HL-60 (cell line): ENCODE results near the gene HACL1.

Experiments
- DNase-seq, 2 experiments: peaks; one replicate each; pipeline ENCODE4 v3.0.0-alpha.2; 2010 to 2020; ENCODE audit warnings: low read depth in 1 of 2, low spot score in 1 of 2
- H3K27ac ChIP-seq: fragments of 250-450 bp; sonication (Bioruptor Pico); replicated peaks from 2 replicates; pipeline ENCODE4 v1.5.1; 2020; ENCODE audit warnings: mild to moderate bottlenecking, moderate library complexity
- H3K27me3 ChIP-seq: fragments of 250-450 bp; sonication (Bioruptor Pico); 2 replicates; pipeline ENCODE4 v1.5.1; 2021; ENCODE audit warnings: mild to moderate bottlenecking, moderate library complexity; ENCODE audit not compliant: insufficient read depth, poor library complexity, severe bottlenecking
- H3K4me3 ChIP-seq: replicated peaks from 2 replicates; pipeline ENCODE4 v1.5.1; 2011; ENCODE audit warnings: mild to moderate bottlenecking, control low read depth, low read length; ENCODE audit not compliant: insufficient read depth
- CTCF ChIP-seq: IDR thresholded peaks from one replicate; pipeline ENCODE4 v1.5.1; 2011; ENCODE audit warnings: low read length, control low read depth, inconsistent platforms; ENCODE audit not compliant: insufficient read depth
- GABPA ChIP-seq: IDR thresholded peaks from 2 replicates; pipeline ENCODE4 v1.6.1; 2012; ENCODE audit warnings: low read depth
- POLR2AphosphoS5 ChIP-seq: IDR thresholded peaks from 2 replicates; pipeline ENCODE4 v1.6.1; 2012; ENCODE audit warnings: low read depth
- SPI1 ChIP-seq: IDR thresholded peaks from 2 replicates; pipeline ENCODE4 v1.6.1; 2012; ENCODE audit warnings: low read depth, mild to moderate bottlenecking, borderline replicate concordance
- TF ChIP-seq, protein P1 (sequence below): IDR thresholded peaks from 2 replicates; pipeline ENCODE4 v1.6.1; 2012; ENCODE audit warnings: low read depth; ENCODE audit not compliant: insufficient replicate concordance

Gene HACL1

DNA sequence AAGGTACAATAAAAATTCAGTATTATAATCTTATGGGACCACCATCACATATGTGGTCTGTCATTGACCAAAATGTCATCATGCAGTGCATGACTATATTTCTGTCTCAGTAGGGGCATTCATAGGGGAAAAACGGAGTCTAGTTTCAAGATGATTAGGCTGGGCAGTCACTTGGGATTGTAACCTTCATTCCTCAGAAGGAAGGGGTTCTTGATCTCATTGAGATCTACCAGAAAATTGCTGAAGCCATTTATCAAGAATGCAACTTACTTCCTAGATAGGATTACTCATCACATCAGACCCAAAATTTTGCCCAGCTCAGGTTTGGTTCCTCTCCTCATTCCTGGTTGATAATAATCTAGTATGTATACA, 37.5 kb upstream of the HACL1 start:
- no peaks in the 10 kb centered on the region for H3K27me3 ChIP-seq
- no peak for TF ChIP-seq SPI1
- no peak for TF ChIP-seq GABPA
- no peak for TF ChIP-seq CTCF
- TF ChIP-seq, protein P1, sequence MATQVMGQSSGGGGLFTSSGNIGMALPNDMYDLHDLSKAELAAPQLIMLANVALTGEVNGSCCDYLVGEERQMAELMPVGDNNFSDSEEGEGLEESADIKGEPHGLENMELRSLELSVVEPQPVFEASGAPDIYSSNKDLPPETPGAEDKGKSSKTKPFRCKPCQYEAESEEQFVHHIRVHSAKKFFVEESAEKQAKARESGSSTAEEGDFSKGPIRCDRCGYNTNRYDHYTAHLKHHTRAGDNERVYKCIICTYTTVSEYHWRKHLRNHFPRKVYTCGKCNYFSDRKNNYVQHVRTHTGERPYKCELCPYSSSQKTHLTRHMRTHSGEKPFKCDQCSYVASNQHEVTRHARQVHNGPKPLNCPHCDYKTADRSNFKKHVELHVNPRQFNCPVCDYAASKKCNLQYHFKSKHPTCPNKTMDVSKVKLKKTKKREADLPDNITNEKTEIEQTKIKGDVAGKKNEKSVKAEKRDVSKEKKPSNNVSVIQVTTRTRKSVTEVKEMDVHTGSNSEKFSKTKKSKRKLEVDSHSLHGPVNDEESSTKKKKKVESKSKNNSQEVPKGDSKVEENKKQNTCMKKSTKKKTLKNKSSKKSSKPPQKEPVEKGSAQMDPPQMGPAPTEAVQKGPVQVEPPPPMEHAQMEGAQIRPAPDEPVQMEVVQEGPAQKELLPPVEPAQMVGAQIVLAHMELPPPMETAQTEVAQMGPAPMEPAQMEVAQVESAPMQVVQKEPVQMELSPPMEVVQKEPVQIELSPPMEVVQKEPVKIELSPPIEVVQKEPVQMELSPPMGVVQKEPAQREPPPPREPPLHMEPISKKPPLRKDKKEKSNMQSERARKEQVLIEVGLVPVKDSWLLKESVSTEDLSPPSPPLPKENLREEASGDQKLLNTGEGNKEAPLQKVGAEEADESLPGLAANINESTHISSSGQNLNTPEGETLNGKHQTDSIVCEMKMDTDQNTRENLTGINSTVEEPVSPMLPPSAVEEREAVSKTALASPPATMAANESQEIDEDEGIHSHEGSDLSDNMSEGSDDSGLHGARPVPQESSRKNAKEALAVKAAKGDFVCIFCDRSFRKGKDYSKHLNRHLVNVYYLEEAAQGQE, result no peak
- no peak for TF ChIP-seq POLR2AphosphoS5
- H3K27ac ChIP-seq, result no peak overlapping the region
- no peak for DNase-seq
- H3K4me3 ChIP-seq, result no peak overlapping the region

DNA sequence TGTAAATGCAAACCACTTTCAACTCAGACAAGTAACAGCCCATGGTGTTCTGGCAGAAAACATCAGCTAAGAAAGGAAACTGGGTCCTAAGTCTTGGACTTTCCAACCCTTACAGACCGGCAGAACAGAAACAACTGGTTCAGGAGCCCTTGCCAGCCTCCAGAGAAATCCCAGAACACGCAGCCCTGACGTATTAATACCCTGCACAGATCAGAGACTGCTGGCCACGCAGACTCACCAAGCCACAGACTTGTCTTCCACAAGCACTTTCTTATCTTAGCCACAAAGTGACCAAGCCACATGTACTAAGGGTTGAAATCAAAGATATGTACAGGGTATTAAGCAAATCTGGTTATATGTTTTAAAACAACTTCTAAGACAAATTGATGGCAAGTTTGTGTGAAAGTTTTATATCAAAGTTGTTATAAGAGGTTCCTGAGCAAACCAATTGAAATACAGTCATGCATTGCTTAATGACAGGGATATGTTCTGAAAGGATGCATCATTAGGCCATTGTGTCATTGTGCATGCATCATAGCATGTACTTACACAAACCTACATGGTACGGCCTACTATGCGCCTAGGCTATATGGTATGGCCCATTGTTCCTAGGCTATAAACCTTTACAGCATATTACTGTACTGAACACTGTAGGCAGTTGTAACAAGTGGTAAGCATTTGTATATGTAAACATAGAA, 37.0 kb upstream of the HACL1 start:
- TF ChIP-seq POLR2AphosphoS5 (no peak), CTCF (no peak), GABPA (no peak), SPI1 (no peak)
- TF ChIP-seq, protein P1, result no peak
- H3K27ac ChIP-seq, result no peak overlapping the region
- H3K4me3 ChIP-seq, result no peak overlapping the region
- H3K27me3 ChIP-seq, result no peaks in the 10 kb centered on the region
- no peak for DNase-seq

DNA sequence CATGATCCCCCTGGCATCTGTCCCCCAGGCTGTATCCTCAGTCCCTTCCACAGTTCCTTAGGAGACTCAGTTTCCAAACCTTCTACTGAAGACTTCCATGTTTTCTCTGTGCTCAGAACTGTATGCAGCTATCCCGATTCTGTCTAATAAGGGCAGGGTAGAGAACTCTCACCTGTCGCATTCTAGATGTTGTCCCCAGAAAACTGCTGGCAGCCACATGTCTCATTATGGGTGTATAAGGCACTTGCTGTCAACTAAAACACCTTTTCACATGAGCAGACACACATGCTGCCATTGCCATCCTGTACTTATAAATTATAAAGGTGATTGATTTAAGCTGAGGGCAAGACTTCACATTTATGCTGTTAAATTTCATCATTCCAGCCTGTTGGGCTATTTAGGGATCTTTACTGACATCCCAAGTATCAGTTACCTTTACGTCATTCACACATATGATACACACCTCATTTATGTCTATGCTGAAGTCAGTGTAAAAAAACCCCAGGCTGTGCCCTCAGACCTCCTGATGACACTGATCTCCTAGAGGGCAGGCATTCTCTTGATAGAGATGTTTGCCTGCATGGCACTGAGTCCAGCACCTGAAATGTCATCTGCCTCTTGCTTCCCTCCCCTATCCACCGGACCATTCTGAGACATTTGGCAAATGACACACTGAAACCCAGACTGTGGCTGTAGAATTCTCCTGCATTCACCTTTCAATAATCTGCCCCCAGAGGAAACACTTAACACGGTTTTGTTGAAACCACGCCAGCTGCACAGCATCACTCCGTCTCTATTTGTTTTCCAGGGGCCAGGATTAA, 36.0 kb upstream of the HACL1 start:
- no peak for DNase-seq
- Histone ChIP-seq H3K27ac (no peak overlapping the region), H3K27me3 (no peaks in the 10 kb centered on the region), H3K4me3 (no peak overlapping the region)
- no peak for TF ChIP-seq CTCF
- TF ChIP-seq, protein P1, result no peak
- no peak for TF ChIP-seq SPI1
- no peak for TF ChIP-seq POLR2AphosphoS5
- no peak for TF ChIP-seq GABPA
